ENCODE results near the gene DIAPH3. TPM values are rescaled to one million over a fixed set of nuclear protein-coding genes. Genes with fewer than 3 reads are reported as not detected.

DIAPH3 gene
- total and polyA plus RNA-seq, 2 donors, result 0.18 to 23.4 TPM

DNA sequence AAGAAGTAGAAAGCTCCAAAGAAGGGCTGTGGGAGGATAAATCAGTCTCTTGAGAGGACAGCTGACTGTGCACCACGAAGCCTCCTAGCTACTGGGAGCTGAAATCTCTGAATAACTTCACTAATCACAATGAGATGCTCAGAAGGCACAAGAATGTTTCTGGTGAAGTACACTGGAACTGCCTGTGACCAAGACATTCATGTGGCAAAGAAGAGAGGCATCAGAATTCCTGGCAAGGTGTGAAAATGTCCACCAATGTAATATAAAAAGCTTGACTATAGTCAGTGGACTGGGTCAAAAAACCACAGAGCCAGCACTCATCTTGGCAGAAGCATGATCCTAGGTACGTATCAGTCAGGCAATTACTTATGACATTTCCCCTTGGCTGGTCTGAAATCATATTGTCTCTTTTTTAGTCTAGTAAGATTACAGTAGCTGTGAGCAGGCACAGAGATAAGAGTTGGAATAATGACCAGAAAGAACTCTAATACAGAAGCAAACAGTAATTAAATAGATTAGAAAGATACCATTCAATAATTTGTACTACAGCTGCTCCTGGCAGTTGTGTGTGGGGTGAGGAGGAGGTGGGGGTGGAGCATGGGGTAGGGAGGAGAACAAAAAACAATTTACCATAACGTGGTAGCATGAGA lies 434.7 kb downstream of the DIAPH3 start:
- H3K4me1 ChIP-seq (ENCODE audit: insufficient read depth), result no peaks in the 10 kb centered on the region
- H3K36me3 ChIP-seq (ENCODE audit: insufficient read depth), result no peaks in the 10 kb centered on the region
- no peak overlapping the region for H3K27ac ChIP-seq (ENCODE audit: low read depth)
- 89% methylated on average over 3 of the region's 3 CpGs for WGBS
- DNase-seq (ENCODE audit: extremely low spot score), result no peak
- H3K4me3 ChIP-seq (ENCODE audit: low read depth, low read length), result no peak overlapping the region

- Histone ChIP-seq H3K4me3 (ENCODE audit: low read depth, low read length) (no peak overlapping the region), H3K4me1 (ENCODE audit: insufficient read depth) (no peaks in the 10 kb centered on the region), H3K36me3 (ENCODE audit: insufficient read depth) (no peaks in the 10 kb centered on the region), H3K27ac (ENCODE audit: low read depth) (no peak overlapping the region)
- WGBS, result 88% methylated on average over 6 of the region's 6 CpGs
- no peak for DNase-seq (ENCODE audit: extremely low spot score)
Measured at GRCh38 chr13:59721926-59722910, 441.5 kb downstream of the DIAPH3 start.

- Histone ChIP-seq H3K4me1 (ENCODE audit: insufficient read depth) (no peaks in the 10 kb centered on the region), H3K4me3 (ENCODE audit: low read depth, low read length) (no peak overlapping the region), H3K27ac (ENCODE audit: low read depth) (no peak overlapping the region), H3K36me3 (ENCODE audit: insufficient read depth) (no peaks in the 10 kb centered on the region)
- no peak for DNase-seq (ENCODE audit: extremely low spot score)
- 55% methylated on average over 1 of the region's 1 CpG for WGBS
Measured at GRCh38 chr13:59715611-59716010, 448.1 kb downstream of the DIAPH3 start.

DNA sequence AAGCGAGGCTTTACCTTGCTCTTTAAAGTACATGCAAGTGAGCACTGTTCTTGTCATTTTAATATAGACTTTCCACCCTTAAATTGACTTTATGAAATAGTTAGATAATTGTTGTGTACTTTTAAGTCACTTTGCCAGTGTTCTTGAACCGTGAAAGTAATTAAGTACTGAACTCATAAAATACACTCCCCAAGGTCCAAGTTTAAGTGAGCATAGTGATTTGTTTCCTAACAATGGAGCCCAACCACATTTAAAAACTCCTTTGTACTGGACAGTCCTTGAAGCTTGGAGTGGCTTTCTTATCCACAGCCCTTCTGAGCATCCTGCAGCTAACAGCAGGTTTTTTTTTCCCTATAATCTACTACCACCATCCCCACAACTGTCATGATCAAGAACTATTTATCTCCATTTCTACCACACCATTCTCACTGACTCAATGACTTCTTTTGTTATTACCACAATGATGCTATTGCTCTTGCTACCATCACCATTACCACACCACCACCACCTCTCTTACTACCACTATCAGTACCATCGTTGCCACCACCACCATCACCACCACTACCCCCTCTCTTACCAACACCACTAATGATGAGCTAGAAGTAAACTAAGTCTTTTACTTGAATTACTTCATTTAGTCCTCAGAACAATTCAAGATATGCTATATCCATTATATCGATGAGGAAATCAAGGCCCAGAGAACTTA lies 452.6 kb downstream of the DIAPH3 start:
- Histone ChIP-seq H3K27ac (ENCODE audit: low read depth) (no peak overlapping the region), H3K36me3 (ENCODE audit: insufficient read depth) (no peaks in the 10 kb centered on the region), H3K4me1 (ENCODE audit: insufficient read depth) (no peaks in the 10 kb centered on the region), H3K4me3 (ENCODE audit: low read depth, low read length) (no peak overlapping the region)
- WGBS, result 68% methylated on average over 4 of the region's 4 CpGs
- no peak for DNase-seq (ENCODE audit: extremely low spot score)

DNA sequence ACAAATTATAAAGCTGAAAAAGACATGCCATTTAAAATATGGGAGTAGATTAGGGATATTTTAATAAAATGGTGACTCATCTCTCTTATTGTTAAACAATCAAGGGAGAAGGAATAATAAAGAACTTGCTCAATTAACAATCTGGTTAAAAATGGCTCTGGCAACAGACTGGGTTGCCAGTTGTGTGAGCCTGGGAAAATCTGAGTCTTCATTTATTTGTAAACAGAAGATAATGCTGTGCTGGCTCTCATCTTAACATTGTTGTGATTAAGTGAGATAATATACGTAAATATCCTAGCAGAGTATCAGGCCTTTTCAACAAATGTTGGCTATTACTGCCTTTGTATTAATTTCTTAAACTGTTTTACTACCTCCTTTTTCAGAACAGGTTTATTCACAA lies 453.3 kb downstream of the DIAPH3 start:
- 45% methylated on average over 1 of the region's 1 CpG for WGBS
- DNase-seq (ENCODE audit: extremely low spot score), result no peak
- no peaks in the 10 kb centered on the region for H3K36me3 ChIP-seq (ENCODE audit: insufficient read depth)
- H3K4me1 ChIP-seq (ENCODE audit: insufficient read depth), result no peaks in the 10 kb centered on the region
- no peak overlapping the region for H3K4me3 ChIP-seq (ENCODE audit: low read depth, low read length)
- H3K27ac ChIP-seq (ENCODE audit: low read depth), result no peak overlapping the region

- no peaks in the 10 kb centered on the region for H3K4me1 ChIP-seq (ENCODE audit: insufficient read depth)
- H3K4me3 ChIP-seq (ENCODE audit: low read depth, low read length), result no peak overlapping the region
- DNase-seq (ENCODE audit: extremely low spot score), result no peak
- no peaks in the 10 kb centered on the region for H3K36me3 ChIP-seq (ENCODE audit: insufficient read depth)
- 89% methylated on average over 8 of the region's 8 CpGs for WGBS
- H3K27ac ChIP-seq (ENCODE audit: low read depth), result no peak overlapping the region
Measured at GRCh38 chr13:59706101-59706976, 457.4 kb downstream of the DIAPH3 start.

GRCh38 chr13:59702269-59702668 lies 461.5 kb downstream of the DIAPH3 start:
- no peaks in the 10 kb centered on the region for H3K36me3 ChIP-seq (ENCODE audit: insufficient read depth)
- no peaks in the 10 kb centered on the region for H3K4me1 ChIP-seq (ENCODE audit: insufficient read depth)
- H3K27ac ChIP-seq (ENCODE audit: low read depth), result no peak overlapping the region
- no peak for DNase-seq (ENCODE audit: extremely low spot score)
- no peak overlapping the region for H3K4me3 ChIP-seq (ENCODE audit: low read depth, low read length)
- WGBS, result 95% methylated on average over 3 of the region's 3 CpGs

DNA sequence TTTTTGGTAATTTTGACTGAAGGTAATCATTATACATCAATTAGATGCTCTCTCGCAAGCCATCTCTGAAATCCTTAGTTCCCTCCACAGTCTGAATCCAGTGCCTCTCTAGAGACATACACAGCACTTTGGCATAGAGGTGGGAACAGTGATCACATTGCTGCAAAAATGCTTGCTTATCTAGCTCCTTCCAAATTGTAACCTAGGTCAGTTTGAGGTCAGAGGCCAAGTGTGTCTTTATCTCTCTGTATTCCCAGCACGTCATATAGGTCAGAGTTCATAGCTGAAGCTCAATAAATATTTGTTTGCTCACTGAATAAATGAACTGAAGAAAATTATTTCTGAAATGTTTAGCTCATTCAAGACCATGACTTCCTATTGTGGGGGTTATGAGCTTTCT lies 462.5 kb downstream of the DIAPH3 start:
- Histone ChIP-seq H3K4me1 (ENCODE audit: insufficient read depth) (no peaks in the 10 kb centered on the region), H3K4me3 (ENCODE audit: low read depth, low read length) (no peak overlapping the region), H3K27ac (ENCODE audit: low read depth) (no peak overlapping the region), H3K36me3 (ENCODE audit: insufficient read depth) (no peaks in the 10 kb centered on the region)
- 86% methylated on average over 2 of the region's 2 CpGs for WGBS
- no peak for DNase-seq (ENCODE audit: extremely low spot score)

DNA sequence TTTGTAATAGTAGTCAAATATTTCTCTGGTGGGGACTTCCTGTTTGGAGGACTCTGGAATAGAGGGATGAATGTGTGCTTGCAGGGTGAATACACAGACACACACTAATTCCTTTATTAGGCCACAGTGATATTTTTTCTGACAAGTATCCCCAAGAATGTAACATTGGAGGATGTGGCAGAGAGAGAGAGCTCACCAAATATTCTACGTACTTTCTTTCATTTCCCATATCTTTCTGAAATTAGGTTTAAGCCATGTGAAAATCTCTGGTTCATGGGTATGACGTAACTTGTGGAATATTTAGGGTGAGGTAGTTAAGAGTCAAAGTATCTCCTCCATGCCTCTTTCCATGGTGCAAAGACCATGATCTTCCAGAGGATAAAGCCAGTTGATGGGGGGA lies 463.4 kb downstream of the DIAPH3 start:
- no peak overlapping the region for H3K27ac ChIP-seq (ENCODE audit: low read depth)
- no peaks in the 10 kb centered on the region for H3K36me3 ChIP-seq (ENCODE audit: insufficient read depth)
- WGBS, result 94% methylated on average over 2 of the region's 2 CpGs
- H3K4me1 ChIP-seq (ENCODE audit: insufficient read depth), result no peaks in the 10 kb centered on the region
- DNase-seq (ENCODE audit: extremely low spot score), result no peak
- H3K4me3 ChIP-seq (ENCODE audit: low read depth, low read length), result no peak overlapping the region

DNA sequence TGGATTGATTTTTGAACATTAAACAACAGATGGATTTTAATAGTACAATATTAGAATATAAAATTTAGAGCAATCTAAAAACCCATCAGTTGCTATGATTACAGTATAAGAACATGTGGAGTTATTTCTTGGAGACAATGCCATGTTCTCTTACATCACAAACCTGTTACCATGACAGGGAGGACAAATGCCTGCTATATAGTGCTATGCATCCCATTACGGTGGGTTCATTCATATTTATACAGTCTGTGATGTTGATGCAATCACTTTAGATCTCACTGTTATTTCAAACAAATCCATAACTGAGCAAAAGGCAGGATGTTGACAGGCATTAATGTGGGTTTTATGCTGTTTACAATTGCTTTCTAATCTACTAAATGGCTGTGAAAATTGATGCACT lies 467.5 kb downstream of the DIAPH3 start:
- no peak overlapping the region for H3K27ac ChIP-seq (ENCODE audit: low read depth)
- WGBS, result 68% methylated on average over 1 of the region's 1 CpG
- no peak for DNase-seq (ENCODE audit: extremely low spot score)
- no peaks in the 10 kb centered on the region for H3K36me3 ChIP-seq (ENCODE audit: insufficient read depth)
- H3K4me3 ChIP-seq (ENCODE audit: low read depth, low read length), result no peak overlapping the region
- H3K4me1 ChIP-seq (ENCODE audit: insufficient read depth), result no peaks in the 10 kb centered on the region

GRCh38 chr13:59691501-59692066 lies 472.1 kb downstream of the DIAPH3 start:
- H3K27ac ChIP-seq (ENCODE audit: low read depth), result no peak overlapping the region

DNA sequence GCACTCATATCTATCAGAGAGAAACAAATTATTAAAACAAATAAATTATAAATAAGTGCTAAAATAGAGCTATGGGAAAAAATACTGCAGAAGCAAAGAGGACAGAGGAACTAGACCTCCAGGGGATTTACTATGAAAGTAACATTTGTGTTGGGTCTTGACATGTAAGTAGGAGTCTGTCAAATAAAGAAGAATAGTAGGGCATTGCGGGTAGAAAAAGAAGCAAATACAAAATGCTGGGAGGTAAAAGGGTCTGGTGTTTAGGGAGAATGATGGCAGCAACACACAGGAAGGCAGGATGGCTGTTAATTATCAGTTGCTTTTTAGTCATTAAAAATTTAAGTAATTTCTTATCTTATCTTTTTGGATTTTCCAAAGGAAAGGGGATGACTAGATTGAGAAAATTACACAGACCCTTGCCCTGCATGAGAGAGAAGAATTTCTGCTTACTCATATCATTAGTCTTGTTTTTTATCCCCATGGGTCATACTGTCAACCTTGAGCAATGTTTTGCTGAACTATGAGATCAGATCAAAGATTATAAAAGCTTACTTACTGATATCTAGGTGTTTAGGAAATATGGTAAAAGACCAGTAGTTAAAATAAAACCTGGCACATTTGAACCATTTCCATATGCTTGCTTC lies 472.7 kb downstream of the DIAPH3 start:
- no peak overlapping the region for H3K27ac ChIP-seq (ENCODE audit: low read depth)
- DNase-seq (ENCODE audit: extremely low spot score), result no peak

More at GRCh38 chr13:59691501-59692066, 472.1 kb downstream of the DIAPH3 start:
- 21% methylated on average over 1 of the region's 1 CpG for WGBS
- DNase-seq (ENCODE audit: extremely low spot score), result no peak
- Histone ChIP-seq H3K4me3 (ENCODE audit: low read depth, low read length) (no peak overlapping the region), H3K36me3 (ENCODE audit: insufficient read depth) (no peaks in the 10 kb centered on the region), H3K4me1 (ENCODE audit: insufficient read depth) (no peaks in the 10 kb centered on the region)

More for the DNA sequence above, 472.7 kb downstream of the DIAPH3 start:
- H3K36me3 ChIP-seq (ENCODE audit: insufficient read depth), result no peaks in the 10 kb centered on the region
- H3K4me3 ChIP-seq (ENCODE audit: low read depth, low read length), result no peak overlapping the region
- no peaks in the 10 kb centered on the region for H3K4me1 ChIP-seq (ENCODE audit: insufficient read depth)
- 100% methylated on average over 1 of the region's 1 CpG for WGBS

Data from urinary bladder (tissue), 4 donors.